ENCODE measurements around the gene MINDY4.
A peak's percentile ranks its signal among the peaks of the same experiment; 100 is the strongest.

MINDY4 gene

GRCh38 chr7:30884881-30885280, 113.7 kb downstream of the MINDY4 start:
- no peak for DNase-seq

DNA sequence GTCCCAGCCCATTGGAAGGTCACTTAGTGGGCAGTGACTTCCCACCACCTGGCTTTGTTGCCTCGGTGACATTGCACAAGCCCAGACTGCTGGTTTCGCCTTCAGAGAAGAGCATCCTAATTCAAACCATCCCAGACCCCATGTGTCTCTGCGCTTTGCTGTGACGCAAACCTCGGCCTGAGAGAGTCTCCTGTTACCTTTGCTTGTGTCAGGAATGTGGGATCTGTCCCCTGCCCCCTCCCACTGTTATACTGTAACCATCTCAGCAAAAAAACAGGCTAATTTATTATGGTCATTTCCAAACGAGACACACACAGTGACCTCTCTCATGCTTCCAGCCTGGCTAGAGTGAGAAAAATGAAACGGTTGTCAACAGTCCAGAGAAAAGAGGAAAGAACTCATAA, 115.4 kb downstream of the MINDY4 start:
- no peak for DNase-seq

DNA sequence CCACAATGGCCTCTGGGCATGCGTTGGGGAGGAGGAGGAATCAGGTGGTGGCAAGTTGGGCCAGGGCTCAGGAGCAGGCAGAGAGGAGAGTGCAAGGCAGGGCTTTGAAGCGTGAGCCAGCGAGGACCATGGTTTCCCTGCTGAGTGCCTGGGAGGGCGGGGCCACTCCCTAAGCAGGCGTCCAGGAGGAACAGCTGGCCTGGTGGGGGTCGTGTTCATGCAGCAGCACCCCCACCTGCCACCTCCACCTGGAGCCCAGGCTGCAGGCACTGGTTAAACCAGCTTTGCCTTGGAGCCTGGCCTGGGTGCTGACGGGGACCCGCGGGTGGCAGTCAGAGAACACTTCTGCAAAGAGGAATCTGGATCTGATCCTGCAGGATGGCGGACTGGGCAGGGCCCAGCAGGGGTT, 116.3 kb downstream of the MINDY4 start:
- no peak for DNase-seq

GRCh38 chr7:30888747-30889146, 117.5 kb downstream of the MINDY4 start:
- peak; percentile 80 for DNase-seq

- no peak for DNase-seq
These were observed 119.0 kb downstream of the MINDY4 start for GRCh38 chr7:30890226-30890625.

GRCh38 chr7:30893357-30893756, 122.1 kb downstream of the MINDY4 start:
- DNase-seq = no peak

GRCh38 chr7:30894009-30894408, 122.8 kb downstream of the MINDY4 start:
- DNase-seq = no peak

GRCh38 chr7:30894866-30895605, 123.8 kb downstream of the MINDY4 start:
- no peak for DNase-seq

- DNase-seq = no peak
These were observed 124.8 kb downstream of the MINDY4 start for GRCh38 chr7:30896036-30896435.

DNA sequence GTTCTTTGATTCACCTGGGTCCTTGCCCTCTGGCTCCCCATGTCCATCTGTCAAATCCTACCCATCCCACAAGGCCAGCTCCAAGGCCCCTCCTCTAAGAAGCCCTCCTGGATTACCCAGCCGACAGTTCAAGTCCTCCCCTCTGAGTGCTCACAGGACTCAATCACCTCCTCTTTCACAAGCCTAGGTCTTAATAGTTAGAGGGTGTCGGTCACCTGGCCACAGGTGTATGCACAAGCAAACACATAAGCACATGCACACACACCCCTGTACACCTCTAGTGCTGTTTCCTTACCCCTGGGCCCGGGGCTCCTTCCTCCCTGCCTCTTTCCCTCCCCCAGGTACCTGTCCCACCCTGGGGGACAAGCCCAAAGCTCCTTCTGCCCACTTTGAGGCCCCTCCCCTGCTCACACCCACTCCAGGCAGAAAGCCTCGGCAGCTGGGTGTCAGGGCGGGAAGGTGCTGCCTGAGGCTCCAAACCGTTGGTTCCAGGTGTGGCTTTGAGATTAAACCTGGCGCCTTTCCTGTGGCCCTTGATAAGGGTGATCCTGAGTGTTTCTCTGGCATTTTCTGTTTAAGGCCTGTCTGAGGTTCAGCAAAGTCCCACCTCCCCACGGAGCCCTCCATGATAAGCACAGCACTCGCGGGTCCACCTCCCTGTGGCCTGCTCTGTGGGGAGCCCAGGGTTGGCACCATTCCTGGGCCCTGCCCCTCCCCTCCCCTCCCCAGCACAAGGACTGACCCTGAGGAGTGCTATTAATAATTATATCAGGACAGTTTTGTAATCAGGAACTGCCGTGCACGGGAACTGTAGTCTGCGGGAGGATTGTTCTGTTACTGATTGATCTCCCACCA, 125.8 kb downstream of the MINDY4 start:
- DNase-seq = no peak

- DNase-seq = no peak
These were observed 126.6 kb downstream of the MINDY4 start for GRCh38 chr7:30897770-30898169.

GRCh38 chr7:30898411-30898810, 127.2 kb downstream of the MINDY4 start:
- DNase-seq = no peak

DNA sequence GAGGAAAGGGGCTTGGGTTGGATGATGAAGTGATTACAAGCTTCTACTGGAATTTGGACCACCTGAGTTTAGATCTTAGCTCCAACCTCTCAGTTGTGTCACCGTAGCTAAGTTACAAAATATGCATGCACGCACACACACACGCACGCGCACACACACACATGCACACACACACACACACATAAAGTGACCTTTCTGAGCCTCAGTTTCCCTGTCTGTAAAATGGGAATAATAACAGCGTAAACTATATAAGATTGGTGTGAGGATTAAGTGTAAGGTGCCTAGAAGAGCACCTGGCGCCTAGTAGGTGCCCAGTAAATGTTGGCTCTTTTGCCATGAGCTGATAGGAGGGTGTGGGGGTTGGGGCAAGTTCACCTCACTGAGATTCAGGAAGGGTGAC, 127.8 kb downstream of the MINDY4 start:
- no peak for DNase-seq

GRCh38 chr7:30899630-30900029, 128.4 kb downstream of the MINDY4 start:
- no peak for DNase-seq

- peak; percentile 41 for DNase-seq
These were observed 128.8 kb downstream of the MINDY4 start for GRCh38 chr7:30900053-30900452.

GRCh38 chr7:30900803-30901362, 129.7 kb downstream of the MINDY4 start:
- no peak for DNase-seq

GRCh38 chr7:30901856-30902255, 130.6 kb downstream of the MINDY4 start:
- no peak for DNase-seq

DNA sequence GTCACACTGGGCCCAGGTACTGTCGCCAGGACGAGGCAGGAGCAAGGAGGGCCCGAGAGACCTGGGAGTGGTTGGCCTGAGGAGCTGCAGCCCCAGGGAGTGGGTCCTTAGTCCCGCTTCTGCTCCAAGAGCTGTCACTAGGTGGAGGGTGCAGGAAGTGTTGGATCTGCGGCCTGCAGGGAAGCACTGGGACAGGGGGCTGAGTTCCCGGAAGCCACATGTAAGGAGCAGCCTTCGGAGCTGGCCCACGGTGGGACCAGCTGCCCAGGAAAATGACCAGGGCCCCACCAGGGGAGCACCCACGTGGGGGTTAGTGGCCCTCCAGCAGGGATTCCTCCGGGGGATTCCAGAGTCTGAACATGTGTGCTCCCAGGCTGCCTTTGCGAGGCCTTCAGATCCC, 131.2 kb downstream of the MINDY4 start:
- no peak for DNase-seq

DNA sequence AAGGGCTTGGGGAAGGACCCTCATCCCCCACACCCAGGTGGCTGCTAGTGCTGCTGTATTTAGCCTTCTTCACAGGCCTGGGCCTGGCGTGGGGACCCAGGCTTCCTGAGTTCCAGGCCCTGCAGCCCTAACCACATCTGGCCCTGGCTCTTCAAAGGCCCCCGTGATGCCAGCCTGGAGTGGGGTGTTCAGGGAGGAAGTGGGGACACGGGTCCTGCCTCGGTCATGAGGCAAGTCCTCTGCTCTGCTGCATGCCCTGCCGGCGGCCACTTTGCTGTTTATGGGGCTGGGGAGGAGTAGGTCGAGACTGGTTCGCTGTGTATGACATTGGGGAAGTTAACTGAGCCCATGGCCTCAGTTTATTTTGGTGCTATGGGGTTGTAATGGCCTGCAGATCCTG, 131.9 kb downstream of the MINDY4 start:
- DNase-seq = no peak

DNA sequence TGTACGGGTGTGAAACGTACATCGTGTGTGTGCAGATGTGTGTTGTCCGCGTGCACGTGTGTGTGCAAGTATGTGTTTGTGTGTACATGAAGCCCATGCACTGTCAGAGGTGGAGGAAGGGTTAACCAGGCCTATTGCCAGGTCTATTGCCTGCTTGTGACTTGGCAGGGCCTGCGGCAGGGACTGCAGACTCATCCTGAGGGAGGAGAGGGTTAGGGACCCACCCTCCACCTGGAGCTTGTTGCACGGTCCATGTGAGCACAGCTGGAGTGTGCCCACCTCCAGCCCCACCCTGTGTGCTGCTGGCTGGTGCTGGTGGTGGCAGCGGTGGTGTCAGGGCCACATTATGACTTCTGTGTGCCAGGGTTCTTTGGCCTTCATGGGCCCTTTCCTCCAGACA, 133.3 kb downstream of the MINDY4 start:
- DNase-seq = no peak

DNA sequence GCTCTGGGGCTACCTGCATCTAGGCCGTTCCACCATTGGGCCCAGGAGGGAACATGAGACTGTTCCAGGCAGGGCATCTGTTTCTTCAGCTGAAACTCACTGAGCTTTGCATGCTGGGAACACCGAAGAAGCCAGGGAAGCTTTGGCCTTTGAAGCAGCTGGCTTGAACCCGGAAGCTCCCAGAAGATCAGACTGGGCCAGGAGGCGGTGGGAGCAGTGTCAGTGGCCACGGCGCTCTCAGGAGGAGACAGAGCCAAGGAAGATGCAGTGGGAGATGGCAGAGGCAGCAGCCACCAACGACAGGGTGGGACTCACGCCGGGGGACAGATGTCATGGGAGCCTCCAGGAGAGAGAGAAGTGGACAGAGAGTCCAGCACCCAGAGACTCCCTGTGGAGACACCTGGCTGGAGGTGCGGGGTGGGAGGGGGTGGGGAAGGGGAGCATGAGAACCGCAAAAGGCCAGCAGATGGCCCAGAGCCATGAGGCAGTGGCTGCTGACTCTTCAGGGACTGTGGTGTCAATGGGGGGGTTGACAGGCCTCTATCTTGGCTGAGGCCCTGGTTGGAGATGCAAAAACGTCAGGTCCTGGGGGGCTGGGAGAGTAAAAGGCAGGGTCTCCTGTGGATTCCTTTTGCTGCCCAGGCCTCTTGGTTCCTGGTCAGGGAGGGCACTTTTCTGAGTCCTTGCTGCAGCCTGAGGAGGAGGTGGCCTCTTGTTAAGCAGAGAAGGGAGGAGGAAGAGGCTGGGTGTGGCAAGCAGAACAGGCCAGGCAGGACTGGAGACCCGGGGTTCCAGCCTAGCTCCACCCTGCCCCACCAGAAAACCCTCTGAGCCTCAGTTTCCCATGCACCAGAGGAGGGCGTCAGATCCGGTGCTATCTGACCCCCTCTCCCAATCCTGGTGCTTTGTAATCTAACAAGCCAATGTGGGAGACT, 134.1 kb downstream of the MINDY4 start:
- no peak for DNase-seq

GRCh38 chr7:30906014-30906413, 134.8 kb downstream of the MINDY4 start:
- peak; percentile 32 for DNase-seq

Data from EL (cell line).